MM.1S (cell line): ENCODE data around the gene DCBLD1.
A peak's percentile ranks its signal among the peaks of the same experiment; 100 is the strongest.

ENCODE experiments used
- DNase-seq: peaks from one replicate; pipeline ENCODE4 v3.0.0-alpha.2; 2015
- H2AFZ ChIP-seq: fragments of 300-600 bp; sonication (generic); 2 replicates; pipeline ENCODE4 v1.6.0; 2016; ENCODE audit warnings: antibody characterized with exemption, low read length
- H3F3A ChIP-seq: fragments of 300-600 bp; sonication (generic); 2 replicates; pipeline ENCODE4 v1.6.1; 2016; ENCODE audit warnings: mild to moderate bottlenecking, antibody characterized with exemption, low read length, moderate library complexity, mixed read lengths; ENCODE audit not compliant: insufficient read depth
- H3K27ac ChIP-seq: fragments of 300-600 bp; sonication (generic); 2 replicates; pipeline ENCODE4 v1.5.1; 2016; ENCODE audit warnings: mild to moderate bottlenecking, low read length
- H3K27me3 ChIP-seq: fragments of 300-600 bp; sonication (generic); replicated peaks from 2 replicates; pipeline ENCODE4 v1.6.0; 2016; ENCODE audit warnings: low read length; ENCODE audit not compliant: insufficient read depth
- H3K36me3 ChIP-seq: fragments of 300-600 bp; sonication (generic); replicated peaks from 2 replicates; pipeline ENCODE4 v1.6.1; 2016; ENCODE audit warnings: mild to moderate bottlenecking, low read length, mixed read lengths; ENCODE audit not compliant: insufficient read depth
- H3K4me1 ChIP-seq: fragments of 300-600 bp; sonication (generic); 2 replicates; pipeline ENCODE4 v1.6.1; 2016; ENCODE audit warnings: low read length, mixed read lengths
- H3K4me2 ChIP-seq: fragments of 300-600 bp; sonication (generic); 2 replicates; pipeline ENCODE4 v1.6.0; 2016; ENCODE audit warnings: low read depth, low read length
- H3K4me3 ChIP-seq: fragments of 300-600 bp; sonication (generic); 2 replicates; pipeline ENCODE4 v1.5.1; 2016; ENCODE audit warnings: low read length, mixed read lengths
- H3K79me2 ChIP-seq: fragments of 300-600 bp; sonication (generic); 2 replicates; pipeline ENCODE4 v1.6.1; 2016; ENCODE audit warnings: mixed run types, low read length, mixed read lengths
- H3K9ac ChIP-seq: fragments of 300-600 bp; sonication (generic); 2 replicates; pipeline ENCODE4 v1.6.1; 2016; ENCODE audit warnings: low read length, mixed read lengths
- H3K9me2 ChIP-seq: fragments of 300-600 bp; sonication (generic); replicated peaks from 2 replicates; pipeline ENCODE4 v1.6.1; 2016; ENCODE audit warnings: mild to moderate bottlenecking, low read length, mixed read lengths; ENCODE audit not compliant: insufficient read depth
- H3K9me3 ChIP-seq: fragments of 300-600 bp; sonication (generic); replicated peaks from 2 replicates; pipeline ENCODE4 v1.6.1; 2016; ENCODE audit warnings: mild to moderate bottlenecking, low read length, mixed read lengths; ENCODE audit not compliant: insufficient read depth
- H4K20me1 ChIP-seq: fragments of 300-600 bp; sonication (generic); 2 replicates; pipeline ENCODE4 v1.6.1; 2016; ENCODE audit warnings: mild to moderate bottlenecking, low read length, moderate library complexity, mixed read lengths; ENCODE audit not compliant: insufficient read depth
- EZH2 ChIP-seq: fragments of 300-600 bp; sonication (generic); optimal IDR thresholded peaks from 2 replicates; pipeline ENCODE3; 2017; ENCODE audit warnings: low read depth, mild to moderate bottlenecking, antibody characterized with exemption, low read length, mixed read lengths
- EZH2phosphoT487 ChIP-seq: fragments of 300-600 bp; sonication (generic); IDR thresholded peaks from 2 replicates; pipeline ENCODE4 v1.6.1; 2018; ENCODE audit warnings: antibody characterized with exemption, low read length
- TF ChIP-seq, protein P1 (sequence below): fragments of 300-600 bp; sonication (generic); IDR thresholded peaks from 2 replicates; pipeline ENCODE4 v1.5.1; 2016; ENCODE audit warnings: antibody characterized with exemption, low read length, mixed read lengths

The DCBLD1 gene

DNA sequence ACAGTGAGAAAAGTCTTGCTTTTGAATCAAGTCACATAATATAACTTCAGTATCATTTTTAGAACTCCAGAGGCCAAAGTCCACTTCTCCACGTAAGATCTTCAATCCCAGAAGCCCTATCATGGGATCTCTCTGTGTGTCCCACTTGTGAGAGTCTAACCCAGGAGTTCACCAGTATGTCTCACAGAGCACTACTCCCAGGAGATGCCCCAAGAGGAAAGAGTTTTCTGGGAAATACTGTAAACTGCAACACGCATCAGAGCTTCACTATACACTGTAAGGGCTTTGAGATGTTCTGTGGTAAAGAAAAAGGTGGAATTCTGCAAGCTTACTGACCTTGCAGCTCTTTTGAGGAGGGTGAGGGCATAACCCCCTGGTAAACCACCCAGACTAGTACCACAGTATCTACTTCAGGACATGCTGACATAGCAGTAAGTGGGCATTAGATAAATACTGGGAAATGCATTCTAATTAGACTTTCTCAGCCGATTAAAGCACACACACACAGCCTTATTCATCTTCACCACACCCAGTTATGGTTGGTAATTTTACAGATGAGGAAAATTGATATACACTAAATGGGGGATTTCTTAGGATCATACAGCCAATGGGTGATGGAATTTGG, 12.3 kb downstream of the DCBLD1 start:
- no peaks in the 10 kb centered on the region for H3K27me3 ChIP-seq
- H2AFZ ChIP-seq, result no peak overlapping the region
- H3K4me3 ChIP-seq, result no peak overlapping the region
- no peaks in the 10 kb centered on the region for H3K9me3 ChIP-seq
- no peaks in the 10 kb centered on the region for H4K20me1 ChIP-seq
- no peak overlapping the region for H3K4me2 ChIP-seq
- peaks cover 19% of the 10 kb centered on the region for H3F3A ChIP-seq
- TF ChIP-seq, protein P1, sequence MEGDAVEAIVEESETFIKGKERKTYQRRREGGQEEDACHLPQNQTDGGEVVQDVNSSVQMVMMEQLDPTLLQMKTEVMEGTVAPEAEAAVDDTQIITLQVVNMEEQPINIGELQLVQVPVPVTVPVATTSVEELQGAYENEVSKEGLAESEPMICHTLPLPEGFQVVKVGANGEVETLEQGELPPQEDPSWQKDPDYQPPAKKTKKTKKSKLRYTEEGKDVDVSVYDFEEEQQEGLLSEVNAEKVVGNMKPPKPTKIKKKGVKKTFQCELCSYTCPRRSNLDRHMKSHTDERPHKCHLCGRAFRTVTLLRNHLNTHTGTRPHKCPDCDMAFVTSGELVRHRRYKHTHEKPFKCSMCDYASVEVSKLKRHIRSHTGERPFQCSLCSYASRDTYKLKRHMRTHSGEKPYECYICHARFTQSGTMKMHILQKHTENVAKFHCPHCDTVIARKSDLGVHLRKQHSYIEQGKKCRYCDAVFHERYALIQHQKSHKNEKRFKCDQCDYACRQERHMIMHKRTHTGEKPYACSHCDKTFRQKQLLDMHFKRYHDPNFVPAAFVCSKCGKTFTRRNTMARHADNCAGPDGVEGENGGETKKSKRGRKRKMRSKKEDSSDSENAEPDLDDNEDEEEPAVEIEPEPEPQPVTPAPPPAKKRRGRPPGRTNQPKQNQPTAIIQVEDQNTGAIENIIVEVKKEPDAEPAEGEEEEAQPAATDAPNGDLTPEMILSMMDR, result no peak
- TF ChIP-seq EZH2phosphoT487, result no peak
- TF ChIP-seq EZH2, result no peak
- no peak overlapping the region for H3K27ac ChIP-seq
- DNase-seq, result no peak
- no peaks in the 10 kb centered on the region for H3K9me2 ChIP-seq
- no peaks in the 10 kb centered on the region for H3K36me3 ChIP-seq
- H3K9ac ChIP-seq, result no peak overlapping the region
- H3K4me1 ChIP-seq, result peaks cover 43% of the 10 kb centered on the region
- H3K79me2 ChIP-seq, result peaks cover 98% of the 10 kb centered on the region

DNA sequence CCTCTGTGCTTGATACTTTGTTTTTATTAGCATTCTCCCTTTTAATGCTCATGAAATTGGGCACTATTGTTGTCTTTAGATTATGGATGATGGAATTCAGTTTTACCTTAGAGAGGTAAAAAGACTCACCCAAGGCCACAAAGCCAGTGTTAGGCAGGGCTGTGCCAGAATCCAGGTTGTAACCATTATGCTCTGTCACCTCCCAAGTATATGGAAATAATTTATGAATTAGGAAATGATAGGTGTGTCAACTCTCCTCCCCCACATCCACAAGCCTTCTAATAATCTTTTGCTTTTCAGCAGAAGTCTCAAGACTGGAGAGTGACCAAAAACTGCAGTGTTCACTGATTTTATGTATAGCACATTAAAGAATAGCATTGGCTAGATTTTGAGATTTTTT, 13.0 kb downstream of the DCBLD1 start:
- Histone ChIP-seq H3K4me3 (no peak overlapping the region), H4K20me1 (no peaks in the 10 kb centered on the region), H3K9me3 (no peaks in the 10 kb centered on the region), H3F3A (peaks cover 19% of the 10 kb centered on the region), H3K27ac (no peak overlapping the region), H3K4me1 (peaks cover 43% of the 10 kb centered on the region), H2AFZ (no peak overlapping the region), H3K36me3 (no peaks in the 10 kb centered on the region), H3K4me2 (no peak overlapping the region), H3K9ac (no peak overlapping the region), H3K27me3 (no peaks in the 10 kb centered on the region), H3K79me2 (peaks cover 98% of the 10 kb centered on the region), H3K9me2 (no peaks in the 10 kb centered on the region)
- TF ChIP-seq, protein P1, result no peak
- no peak for TF ChIP-seq EZH2
- no peak for TF ChIP-seq EZH2phosphoT487
- DNase-seq, result no peak

DNA sequence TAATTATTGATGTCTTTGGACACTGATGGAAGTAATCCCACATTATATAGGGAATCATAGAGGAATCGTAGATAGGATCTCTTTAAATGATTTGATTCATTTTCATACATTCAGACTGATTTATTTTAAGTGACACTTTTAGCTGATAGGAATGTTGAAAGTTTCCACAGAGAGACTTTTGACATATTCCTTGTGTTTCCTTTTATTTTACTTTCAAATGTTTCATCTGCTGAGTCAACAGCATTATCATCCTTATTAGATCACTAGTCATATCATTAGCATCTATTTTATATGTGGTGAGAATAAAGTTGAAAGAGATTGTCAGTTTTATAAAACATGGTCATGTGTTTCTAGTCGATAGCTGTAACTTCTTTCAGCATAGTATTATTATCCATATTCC, 13.4 kb downstream of the DCBLD1 start:
- H3K27ac ChIP-seq, result peak overlapping the region; percentile 29; the same call in 1 of the 2 replicates
- no peak overlapping the region for H3K4me3 ChIP-seq
- no peak overlapping the region for H2AFZ ChIP-seq
- H3K79me2 ChIP-seq, result peaks cover 98% of the 10 kb centered on the region
- no peak for DNase-seq
- peaks cover 43% of the 10 kb centered on the region for H3K4me1 ChIP-seq
- peaks cover 19% of the 10 kb centered on the region for H3F3A ChIP-seq
- H3K4me2 ChIP-seq, result peak overlapping the region; percentile 41
- no peaks in the 10 kb centered on the region for H4K20me1 ChIP-seq
- H3K9me2 ChIP-seq, result no peaks in the 10 kb centered on the region
- H3K36me3 ChIP-seq, result no peaks in the 10 kb centered on the region
- H3K27me3 ChIP-seq, result no peaks in the 10 kb centered on the region
- H3K9me3 ChIP-seq, result no peaks in the 10 kb centered on the region
- TF ChIP-seq EZH2, result no peak
- TF ChIP-seq, protein P1, result no peak
- no peak for TF ChIP-seq EZH2phosphoT487
- H3K9ac ChIP-seq, result no peak overlapping the region
